RWPE2 (cell line): ENCODE data around the gene ARAP1.

ENCODE experiments used
- ATAC-seq: fragments of 200-7000 bp; cut with Tn5 transposase; 3 replicates; pipeline ENCODE4 v1.9.1; 2021; ENCODE audit warnings: low read depth
- DNase-seq: peaks from one replicate; pipeline ENCODE4 v3.0.0-alpha.2; 2020; ENCODE audit warnings: low spot score
- H3K27ac ChIP-seq: fragments of 450-650 bp; 2 replicates; pipeline ENCODE4 v1.5.1; 2017; ENCODE audit warnings: mild to moderate bottlenecking; ENCODE audit not compliant: poor library complexity, severe bottlenecking
- H3K27me3 ChIP-seq: fragments of 250-450 bp; sonication (Bioruptor Pico); 2 replicates; pipeline ENCODE4 v1.5.1; 2021; ENCODE audit warnings: mild to moderate bottlenecking, moderate library complexity; ENCODE audit not compliant: insufficient read depth, poor library complexity, severe bottlenecking
- H3K36me3 ChIP-seq: fragments of 250-450 bp; sonication (Bioruptor Pico); 2 replicates; pipeline ENCODE4 v1.5.1; 2020; ENCODE audit warnings: low read depth, mild to moderate bottlenecking, moderate library complexity
- H3K4me1 ChIP-seq: fragments of 250-450 bp; sonication (Bioruptor Pico); 2 replicates; pipeline ENCODE4 v1.5.1; 2021; ENCODE audit warnings: mild to moderate bottlenecking, moderate library complexity; ENCODE audit not compliant: insufficient read depth, poor library complexity, severe bottlenecking
- H3K4me3 ChIP-seq: fragments of 250-450 bp; sonication (Bioruptor Pico); 2 replicates; pipeline ENCODE4 v1.5.1; 2021; ENCODE audit warnings: mild to moderate bottlenecking, moderate library complexity; ENCODE audit not compliant: severe bottlenecking
- H3K9me3 ChIP-seq: fragments of 250-450 bp; sonication (Bioruptor Pico); 2 replicates; pipeline ENCODE4 v1.5.1; 2021; ENCODE audit warnings: mild to moderate bottlenecking, moderate library complexity; ENCODE audit not compliant: severe bottlenecking
- TF ChIP-seq, protein P1 (sequence below): fragments of 450-650 bp; IDR thresholded peaks from one replicate; pipeline ENCODE4 v1.5.1; 2017; ENCODE audit warnings: mild to moderate bottlenecking, moderate library complexity; ENCODE audit not compliant: poor library complexity, severe bottlenecking

ARAP1 gene

DNA sequence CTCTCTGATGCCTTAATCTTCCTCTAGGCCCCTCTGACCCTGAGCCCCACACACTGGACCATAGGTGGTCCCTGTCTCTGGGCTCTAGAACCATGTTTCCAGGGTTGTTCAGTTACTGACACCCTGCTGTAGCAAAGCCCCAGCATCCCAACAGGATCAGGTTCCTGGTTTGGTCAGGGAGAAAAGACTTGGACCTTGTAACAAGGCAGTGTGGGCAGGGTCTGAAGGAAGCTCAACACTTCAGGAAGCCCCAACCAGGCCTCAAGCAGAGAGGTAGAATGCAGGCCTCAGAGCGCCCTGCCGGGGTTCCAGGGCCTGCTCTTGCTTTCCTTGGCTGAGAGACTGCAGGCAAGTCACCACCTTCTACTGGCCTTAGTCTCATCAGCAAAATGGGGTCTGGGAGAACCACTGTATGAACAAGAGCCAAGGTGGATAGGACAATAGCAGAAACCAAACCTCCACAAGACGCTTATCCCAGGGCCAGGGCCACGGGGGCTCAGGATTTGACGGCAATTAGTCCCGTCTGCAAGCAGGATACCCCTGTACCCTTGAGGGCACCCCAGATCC lies 4.8 kb downstream of the ARAP1 start:
- Histone ChIP-seq H3K27me3 (no peaks in the 10 kb centered on the region), H3K9me3 (no peaks in the 10 kb centered on the region), H3K4me3 (no peak overlapping the region), H3K36me3 (no peaks in the 10 kb centered on the region), H3K4me1 (peaks cover 12% of the 10 kb centered on the region), H3K27ac (no peak overlapping the region)
- TF ChIP-seq, protein P1, sequence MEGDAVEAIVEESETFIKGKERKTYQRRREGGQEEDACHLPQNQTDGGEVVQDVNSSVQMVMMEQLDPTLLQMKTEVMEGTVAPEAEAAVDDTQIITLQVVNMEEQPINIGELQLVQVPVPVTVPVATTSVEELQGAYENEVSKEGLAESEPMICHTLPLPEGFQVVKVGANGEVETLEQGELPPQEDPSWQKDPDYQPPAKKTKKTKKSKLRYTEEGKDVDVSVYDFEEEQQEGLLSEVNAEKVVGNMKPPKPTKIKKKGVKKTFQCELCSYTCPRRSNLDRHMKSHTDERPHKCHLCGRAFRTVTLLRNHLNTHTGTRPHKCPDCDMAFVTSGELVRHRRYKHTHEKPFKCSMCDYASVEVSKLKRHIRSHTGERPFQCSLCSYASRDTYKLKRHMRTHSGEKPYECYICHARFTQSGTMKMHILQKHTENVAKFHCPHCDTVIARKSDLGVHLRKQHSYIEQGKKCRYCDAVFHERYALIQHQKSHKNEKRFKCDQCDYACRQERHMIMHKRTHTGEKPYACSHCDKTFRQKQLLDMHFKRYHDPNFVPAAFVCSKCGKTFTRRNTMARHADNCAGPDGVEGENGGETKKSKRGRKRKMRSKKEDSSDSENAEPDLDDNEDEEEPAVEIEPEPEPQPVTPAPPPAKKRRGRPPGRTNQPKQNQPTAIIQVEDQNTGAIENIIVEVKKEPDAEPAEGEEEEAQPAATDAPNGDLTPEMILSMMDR: no peak
- DNase-seq (no peak), ATAC-seq (no peak)

DNA sequence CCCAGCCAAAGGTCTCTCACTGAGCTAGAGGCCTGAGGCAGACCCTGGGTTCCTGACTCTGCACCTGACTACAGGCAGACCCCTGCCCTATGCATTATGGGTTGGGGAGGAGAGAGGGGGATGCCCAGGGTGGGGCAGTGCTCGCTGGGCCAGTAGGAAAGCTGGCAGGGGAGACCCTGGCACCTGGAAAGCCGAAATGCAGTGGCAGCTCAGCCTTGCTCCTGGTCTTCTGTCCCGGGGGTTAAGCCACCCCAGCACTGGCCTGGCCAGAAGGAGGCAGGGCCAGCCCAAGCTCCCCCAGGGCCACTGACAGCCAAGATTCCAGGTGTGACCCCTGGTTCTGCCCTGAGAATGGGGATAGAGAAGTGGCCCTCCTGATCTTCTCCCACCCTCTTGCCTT lies 5.4 kb downstream of the ARAP1 start:
- TF ChIP-seq, protein P1: no peak
- no peak for DNase-seq
- H3K27ac ChIP-seq: no peak overlapping the region

GRCh38 chr11:72745925-72746550 lies 6.2 kb downstream of the ARAP1 start:
- H3K9me3 ChIP-seq: no peaks in the 10 kb centered on the region
- no peak overlapping the region for H3K4me3 ChIP-seq
- ATAC-seq (no peak), DNase-seq (no peak)
- no peaks in the 10 kb centered on the region for H3K27me3 ChIP-seq
- no peaks in the 10 kb centered on the region for H3K36me3 ChIP-seq
- peaks cover 23% of the 10 kb centered on the region for H3K4me1 ChIP-seq
- TF ChIP-seq, protein P1: no peak
- no peak overlapping the region for H3K27ac ChIP-seq

More for the DNA sequence above, 5.4 kb downstream of the ARAP1 start:
- Histone ChIP-seq H3K27me3 (no peaks in the 10 kb centered on the region), H3K4me1 (peaks cover 17% of the 10 kb centered on the region), H3K4me3 (no peak overlapping the region), H3K36me3 (no peaks in the 10 kb centered on the region), H3K9me3 (no peaks in the 10 kb centered on the region)
- ATAC-seq: no peak

DNA sequence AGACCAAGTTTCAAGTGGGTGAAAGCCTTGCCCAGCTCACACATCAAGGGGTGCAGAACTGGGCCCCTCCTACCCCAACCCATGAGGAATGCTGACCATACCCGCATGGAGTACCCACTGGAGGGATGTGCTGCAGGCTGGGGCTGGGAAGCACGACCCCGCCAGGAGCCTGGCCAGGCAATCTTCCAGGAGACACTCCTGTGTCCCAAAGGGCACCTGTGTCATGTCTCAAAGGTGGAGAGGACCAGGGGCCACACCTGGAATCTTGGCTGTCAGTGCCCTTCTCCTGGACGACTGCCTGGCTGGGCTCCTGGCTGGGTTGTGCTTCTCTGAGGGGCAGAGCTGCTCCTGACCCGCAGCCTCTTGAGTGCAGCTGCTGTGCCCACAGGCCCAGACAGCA lies 6.7 kb downstream of the ARAP1 start:
- H3K27ac ChIP-seq: no peak overlapping the region
- DNase-seq: no peak

More for the DNA sequence above, 6.7 kb downstream of the ARAP1 start:
- Histone ChIP-seq H3K4me3 (no peak overlapping the region), H3K36me3 (no peaks in the 10 kb centered on the region), H3K4me1 (peaks cover 28% of the 10 kb centered on the region), H3K9me3 (no peaks in the 10 kb centered on the region), H3K27me3 (no peaks in the 10 kb centered on the region)
- TF ChIP-seq, protein P1: no peak
- no peak for ATAC-seq
